Hematopoietic multipotent progenitor cell treated with erythropoietin and hydrocortisone succinate and interleukin-3 and kit ligand, for 4 days (in vitro differentiated cells): ENCODE measurements around the gene MMP7.
A peak's percentile ranks its signal among the peaks of the same experiment; 100 is the strongest.
"Not testable (repeated sequence)": the region's sequence is repeated elsewhere in the genome, so short reads cannot be mapped to it uniquely, and the experiment has no call there.

Experiments used
- DNase-seq: peaks from one replicate; pipeline ENCODE4 v3.0.0-alpha.2; 2015

The MMP7 gene

GRCh38 chr11:102534261-102534872 lies 3.8 kb upstream of the MMP7 start:
- DNase-seq: peak; percentile 16

- no peak for DNase-seq
Measured at GRCh38 chr11:102528618-102529017, 1.9 kb downstream of the MMP7 start.

GRCh38 chr11:102527684-102528083 lies 2.9 kb downstream of the MMP7 start:
- no peak for DNase-seq

- no peak for DNase-seq
Measured at GRCh38 chr11:102527041-102527440, 3.5 kb downstream of the MMP7 start.

- DNase-seq: no peak
Measured at GRCh38 chr11:102523887-102524286, 6.7 kb downstream of the MMP7 start.

GRCh38 chr11:102523189-102523570 lies 7.4 kb downstream of the MMP7 start:
- no peak for DNase-seq

GRCh38 chr11:102522312-102523188 lies 8.0 kb downstream of the MMP7 start:
- peak; percentile 51 for DNase-seq

GRCh38 chr11:102521121-102521520 lies 9.4 kb downstream of the MMP7 start:
- no peak for DNase-seq

GRCh38 chr11:102520514-102520913 lies 10.0 kb downstream of the MMP7 start:
- DNase-seq: no peak

- DNase-seq: no peak
Measured at GRCh38 chr11:102518296-102519094, 12.1 kb downstream of the MMP7 start.

- no peak for DNase-seq
Measured at GRCh38 chr11:102517670-102518069, 12.9 kb downstream of the MMP7 start.

- DNase-seq: no peak
Measured at GRCh38 chr11:102516179-102516578, 14.4 kb downstream of the MMP7 start.

- DNase-seq: no peak
Measured at GRCh38 chr11:102513869-102514268, 16.7 kb downstream of the MMP7 start.

- no peak for DNase-seq
Measured at GRCh38 chr11:102510439-102511135, 20.0 kb downstream of the MMP7 start.

- not testable (repeated sequence) for DNase-seq
Measured at GRCh38 chr11:102502831-102503230, 27.7 kb downstream of the MMP7 start.

- DNase-seq: no peak
Measured at GRCh38 chr11:102500829-102501228, 29.7 kb downstream of the MMP7 start.

GRCh38 chr11:102499931-102500330 lies 30.6 kb downstream of the MMP7 start:
- no peak for DNase-seq

GRCh38 chr11:102499151-102499550 lies 31.4 kb downstream of the MMP7 start:
- no peak for DNase-seq

- DNase-seq: no peak
Measured at GRCh38 chr11:102497061-102497460, 33.5 kb downstream of the MMP7 start.

- DNase-seq: peak; percentile 91
Measured at GRCh38 chr11:102495161-102496042, 35.1 kb downstream of the MMP7 start.

GRCh38 chr11:102494216-102494615 lies 36.3 kb downstream of the MMP7 start:
- DNase-seq: no peak

GRCh38 chr11:102493524-102493923 lies 37.0 kb downstream of the MMP7 start:
- DNase-seq: no peak
